ENCODE results near the gene JMJD8. TPM values are rescaled to one million over a fixed set of nuclear protein-coding genes. Genes with fewer than 3 reads are reported as not detected.

JMJD8 gene
- polyA plus RNA-seq, 4 donors = 23.0 to 46.2 (median 31.9) TPM

DNA sequence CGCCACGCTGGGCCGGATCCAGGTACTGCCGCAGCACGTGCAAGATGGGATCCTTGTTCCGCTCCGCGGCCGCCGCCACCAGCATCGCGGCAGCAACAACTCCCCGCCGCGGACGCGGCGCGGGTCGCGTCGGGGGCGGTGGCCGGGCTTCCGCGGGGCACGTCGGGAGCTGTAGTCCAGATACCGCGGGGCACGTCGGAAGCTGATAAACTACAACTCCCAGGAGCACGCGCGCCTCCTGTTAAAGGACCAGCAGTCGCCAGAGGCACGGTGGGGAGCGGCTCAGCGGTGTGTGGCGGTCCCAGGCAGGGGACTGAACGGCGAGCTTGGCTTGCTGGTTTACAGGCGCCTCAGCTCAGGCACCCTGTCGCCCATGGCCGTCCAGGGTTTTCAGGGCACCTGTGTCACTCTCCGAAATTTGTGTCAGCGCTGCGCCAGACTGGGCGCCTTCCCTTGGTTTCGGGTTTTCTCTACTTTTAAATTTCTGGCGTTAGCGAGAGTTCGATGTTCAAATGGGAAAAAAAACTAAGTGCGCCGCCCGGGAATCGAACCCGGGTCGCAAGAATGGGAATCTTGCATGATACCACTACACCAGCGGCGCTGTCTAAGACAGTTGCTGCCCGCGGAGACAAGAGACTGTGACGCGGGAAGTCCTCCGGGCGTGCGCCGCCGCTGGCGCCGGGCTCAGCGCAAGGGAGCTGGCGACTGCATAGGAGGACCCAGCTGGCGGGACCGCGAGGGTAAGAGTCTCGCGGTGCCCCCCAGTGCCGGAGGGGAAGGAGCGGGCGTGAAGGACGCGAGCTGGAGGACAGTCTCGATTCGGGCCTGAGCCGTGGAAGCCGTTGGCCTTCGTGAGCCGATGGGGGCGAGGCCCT, 47.7 kb downstream of the JMJD8 start, which contains the start of gene METTL26:
Gene METTL26 (minus strand): TSS at position 100 of the 875 bp plus-strand sequence. CDS start 15 bp downstream, at position 85.
- H3K4me3 ChIP-seq (ENCODE audit: low read depth in 1 of 3, low read length in 3 of 3) = peak within 1 kb of the TSS; percentile 51 to 74 (median 72)
- no peaks in the 10 kb centered on the region for H3K27me3 ChIP-seq (ENCODE audit: control insufficient read depth in 3 of 3, insufficient read depth in 3 of 3, low read length in 3 of 3)
- H3K9me3 ChIP-seq (ENCODE audit: control insufficient read depth in 2 of 2, insufficient read depth in 1 of 2, low read depth in 1 of 2, low read length in 1 of 2) = no peaks in the 10 kb centered on the region
- FAIRE-seq (no peak), DNase-seq (peak; percentile 96)
- H3K4me1 ChIP-seq (ENCODE audit: control insufficient read depth in 3 of 3, insufficient read depth in 2 of 3, low read depth in 1 of 3, low read length in 2 of 3) = peaks cover 0 to 30% (median 0%) of the 10 kb centered on the region in 3 donors
- WGBS, 3 donors = 0% methylated on average over 76 to 91 of the region's 91 CpGs
- peaks cover 0 to 22% (median 0%) of the 10 kb centered on the region in 3 donors for H3K36me3 ChIP-seq (ENCODE audit: control insufficient read depth in 3 of 3, insufficient read depth in 2 of 3, low read depth in 1 of 3, low read length in 3 of 3)
- H3K27ac ChIP-seq (ENCODE audit: low read depth in 1 of 3, low read length in 2 of 3) = peak within 1 kb of the TSS; percentile 96 to 98 (median 96)

DNA sequence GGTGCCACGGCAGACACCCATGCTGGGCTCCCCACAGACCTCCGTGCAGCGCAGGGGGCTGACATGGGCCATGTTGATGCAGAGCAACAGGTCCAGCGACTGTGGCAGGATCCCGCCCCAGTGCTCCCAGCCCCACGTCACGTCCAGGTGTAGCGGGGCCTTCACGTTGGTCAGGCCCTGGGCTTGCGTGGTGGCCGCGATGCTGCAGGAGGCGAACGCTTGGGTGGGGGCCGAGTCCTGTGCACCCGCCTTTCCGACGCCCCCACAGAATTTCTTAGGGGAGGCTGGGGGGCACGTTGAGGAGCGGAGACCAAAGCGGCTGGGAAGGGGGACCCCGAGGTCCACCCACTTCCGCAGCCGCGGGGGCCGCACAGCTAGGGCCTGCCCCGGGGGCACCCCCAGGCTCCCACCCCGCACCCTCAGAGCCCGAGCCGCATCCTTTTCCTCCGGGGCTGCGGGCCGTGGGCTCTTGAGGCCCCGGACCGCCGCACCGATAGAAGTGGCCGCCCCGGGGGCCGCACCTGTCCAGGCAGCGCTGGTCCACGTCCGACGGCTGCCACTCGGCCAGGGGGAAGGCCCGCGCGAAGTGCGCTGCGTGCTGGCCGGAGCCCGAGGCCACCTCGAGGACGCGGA, 48.4 kb downstream of the JMJD8 start:
- Histone ChIP-seq H3K9me3 (ENCODE audit: control insufficient read depth in 2 of 2, insufficient read depth in 1 of 2, low read depth in 1 of 2, low read length in 1 of 2) (no peaks in the 10 kb centered on the region), H3K27me3 (ENCODE audit: control insufficient read depth in 3 of 3, insufficient read depth in 3 of 3, low read length in 3 of 3) (no peaks in the 10 kb centered on the region), H3K27ac (ENCODE audit: low read depth in 1 of 3, low read length in 2 of 3) (peak overlapping the region; percentile 52 to 98 (median 96)), H3K4me3 (ENCODE audit: low read depth in 1 of 3, low read length in 3 of 3) (peak overlapping the region; percentile 51 to 74 (median 72)), H3K36me3 (ENCODE audit: control insufficient read depth in 3 of 3, insufficient read depth in 2 of 3, low read depth in 1 of 3, low read length in 3 of 3) (peaks cover 0 to 22% (median 0%) of the 10 kb centered on the region in 3 donors), H3K4me1 (ENCODE audit: control insufficient read depth in 3 of 3, insufficient read depth in 2 of 3, low read depth in 1 of 3, low read length in 2 of 3) (peaks cover 0 to 33% (median 3%) of the 10 kb centered on the region in 3 donors)
- FAIRE-seq (no peak), DNase-seq (peak in 1 of 2 donors; percentile 38)
- 2 to 4% (median 2%) methylated on average over 39 to 55 of the region's 55 CpGs for WGBS, 3 donors

DNA sequence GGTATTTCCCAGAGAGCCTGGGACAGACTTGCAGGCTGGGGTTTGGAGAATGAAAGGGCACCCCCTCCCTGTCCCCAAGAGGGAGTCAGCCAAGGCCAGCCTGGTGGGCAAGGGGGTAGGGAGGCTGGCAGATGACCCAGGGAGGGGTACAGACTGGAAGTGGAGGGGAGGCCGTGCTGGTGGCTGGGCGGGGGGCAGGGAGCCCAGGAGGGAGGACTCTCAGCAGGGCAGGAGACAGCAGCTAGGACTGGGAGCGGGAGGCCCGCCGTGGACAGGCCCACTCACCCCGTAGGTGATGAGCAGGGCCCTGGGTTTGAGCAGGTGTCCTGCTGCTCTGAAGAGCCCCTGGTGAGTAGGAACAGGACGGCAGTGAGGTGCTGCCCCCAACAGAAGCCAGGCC, 49.1 kb downstream of the JMJD8 start:
- 84 to 91% (median 89%) methylated on average over 6 to 7 of the region's 7 CpGs for WGBS, 3 donors
- Histone ChIP-seq H3K27me3 (ENCODE audit: control insufficient read depth in 3 of 3, insufficient read depth in 3 of 3, low read length in 3 of 3) (no peaks in the 10 kb centered on the region), H3K9me3 (ENCODE audit: control insufficient read depth in 2 of 2, insufficient read depth in 1 of 2, low read depth in 1 of 2, low read length in 1 of 2) (no peaks in the 10 kb centered on the region), H3K4me3 (ENCODE audit: low read depth in 1 of 3, low read length in 3 of 3) (peak overlapping the region in 1 of 3 donors; percentile 72), H3K27ac (ENCODE audit: low read depth in 1 of 3, low read length in 2 of 3) (no peak overlapping the region), H3K36me3 (ENCODE audit: control insufficient read depth in 3 of 3, insufficient read depth in 2 of 3, low read depth in 1 of 3, low read length in 3 of 3) (peaks cover 0 to 24% (median 0%) of the 10 kb centered on the region in 3 donors), H3K4me1 (ENCODE audit: control insufficient read depth in 3 of 3, insufficient read depth in 2 of 3, low read depth in 1 of 3, low read length in 2 of 3) (peaks cover 0 to 35% (median 3%) of the 10 kb centered on the region in 3 donors)
- DNase-seq = no peak
- FAIRE-seq = no peak

DNA sequence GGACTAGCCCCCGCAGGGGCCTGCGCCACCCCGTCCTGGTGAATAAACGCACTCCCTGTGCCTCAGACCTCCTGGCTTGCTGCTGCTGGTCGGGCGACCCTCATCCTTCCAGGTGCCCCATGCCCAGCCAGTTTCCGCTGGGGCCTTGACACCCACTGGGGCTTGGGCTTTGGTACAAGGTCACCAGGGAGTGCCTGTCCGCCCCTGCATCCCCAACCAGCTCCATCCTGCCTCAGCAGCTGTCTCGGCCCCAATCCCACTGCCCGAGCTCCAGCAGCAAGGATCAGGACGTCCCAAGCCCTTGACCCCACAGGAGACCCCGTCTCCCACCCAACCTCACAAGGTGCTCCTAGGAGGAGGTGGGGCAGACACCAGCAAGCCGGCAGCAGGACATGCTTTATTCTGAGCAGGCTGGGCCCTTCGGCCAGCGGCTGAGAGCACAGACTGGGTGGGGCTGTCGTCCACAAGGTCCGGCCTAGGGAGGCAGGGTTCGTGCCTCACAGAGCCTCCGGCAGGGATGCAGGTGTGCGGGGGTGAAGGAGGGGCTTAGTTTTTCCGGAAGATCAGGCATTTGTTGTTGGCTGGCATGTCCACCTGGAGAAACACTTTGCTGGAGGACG, 50.0 kb downstream of the JMJD8 start:
- no peak for FAIRE-seq
- H3K4me1 ChIP-seq (ENCODE audit: control insufficient read depth in 3 of 3, insufficient read depth in 2 of 3, low read depth in 1 of 3, low read length in 2 of 3) = peaks cover 0 to 42% (median 3%) of the 10 kb centered on the region in 3 donors
- H3K27me3 ChIP-seq (ENCODE audit: control insufficient read depth in 3 of 3, insufficient read depth in 3 of 3, low read length in 3 of 3) = no peaks in the 10 kb centered on the region
- H3K36me3 ChIP-seq (ENCODE audit: control insufficient read depth in 3 of 3, insufficient read depth in 2 of 3, low read depth in 1 of 3, low read length in 3 of 3) = peaks cover 0 to 30% (median 0%) of the 10 kb centered on the region in 3 donors
- WGBS, 3 donors = 86 to 93% (median 89%) methylated on average over 19 to 22 of the region's 22 CpGs
- H3K27ac ChIP-seq (ENCODE audit: low read depth in 1 of 3, low read length in 2 of 3) = no peak overlapping the region
- no peak overlapping the region for H3K4me3 ChIP-seq (ENCODE audit: low read depth in 1 of 3, low read length in 3 of 3)
- DNase-seq = no peak
- no peaks in the 10 kb centered on the region for H3K9me3 ChIP-seq (ENCODE audit: control insufficient read depth in 2 of 2, insufficient read depth in 1 of 2, low read depth in 1 of 2, low read length in 1 of 2)

DNA sequence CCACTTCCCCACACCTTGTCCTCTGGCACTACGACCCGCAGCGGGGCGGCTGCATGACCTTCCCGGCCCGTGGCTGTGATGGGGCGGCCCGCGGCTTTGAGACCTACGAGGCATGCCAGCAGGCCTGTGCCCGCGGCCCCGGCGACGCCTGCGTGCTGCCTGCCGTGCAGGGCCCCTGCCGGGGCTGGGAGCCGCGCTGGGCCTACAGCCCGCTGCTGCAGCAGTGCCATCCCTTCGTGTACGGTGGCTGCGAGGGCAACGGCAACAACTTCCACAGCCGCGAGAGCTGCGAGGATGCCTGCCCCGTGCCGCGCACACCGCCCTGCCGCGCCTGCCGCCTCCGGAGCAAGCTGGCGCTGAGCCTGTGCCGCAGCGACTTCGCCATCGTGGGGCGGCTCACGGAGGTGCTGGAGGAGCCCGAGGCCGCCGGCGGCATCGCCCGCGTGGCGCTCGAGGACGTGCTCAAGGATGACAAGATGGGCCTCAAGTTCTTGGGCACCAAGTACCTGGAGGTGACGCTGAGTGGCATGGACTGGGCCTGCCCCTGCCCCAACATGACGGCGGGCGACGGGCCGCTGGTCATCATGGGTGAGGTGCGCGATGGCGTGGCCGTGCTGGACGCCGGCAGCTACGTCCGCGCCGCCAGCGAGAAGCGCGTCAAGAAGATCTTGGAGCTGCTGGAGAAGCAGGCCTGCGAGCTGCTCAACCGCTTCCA, 50.6 kb downstream of the JMJD8 start:
- no peaks in the 10 kb centered on the region for H3K27me3 ChIP-seq (ENCODE audit: control insufficient read depth in 3 of 3, insufficient read depth in 3 of 3, low read length in 3 of 3)
- no peak for DNase-seq
- H3K4me1 ChIP-seq (ENCODE audit: control insufficient read depth in 3 of 3, insufficient read depth in 2 of 3, low read depth in 1 of 3, low read length in 2 of 3) = peaks cover 0 to 42% (median 3%) of the 10 kb centered on the region in 3 donors
- peaks cover 0 to 36% (median 0%) of the 10 kb centered on the region in 3 donors for H3K36me3 ChIP-seq (ENCODE audit: control insufficient read depth in 3 of 3, insufficient read depth in 2 of 3, low read depth in 1 of 3, low read length in 3 of 3)
- no peak overlapping the region for H3K4me3 ChIP-seq (ENCODE audit: low read depth in 1 of 3, low read length in 3 of 3)
- no peak overlapping the region for H3K27ac ChIP-seq (ENCODE audit: low read depth in 1 of 3, low read length in 2 of 3)
- WGBS, 3 donors = 97% methylated on average over 53 to 74 of the region's 74 CpGs
- H3K9me3 ChIP-seq (ENCODE audit: control insufficient read depth in 2 of 2, insufficient read depth in 1 of 2, low read depth in 1 of 2, low read length in 1 of 2) = no peaks in the 10 kb centered on the region
- FAIRE-seq = no peak

DNA sequence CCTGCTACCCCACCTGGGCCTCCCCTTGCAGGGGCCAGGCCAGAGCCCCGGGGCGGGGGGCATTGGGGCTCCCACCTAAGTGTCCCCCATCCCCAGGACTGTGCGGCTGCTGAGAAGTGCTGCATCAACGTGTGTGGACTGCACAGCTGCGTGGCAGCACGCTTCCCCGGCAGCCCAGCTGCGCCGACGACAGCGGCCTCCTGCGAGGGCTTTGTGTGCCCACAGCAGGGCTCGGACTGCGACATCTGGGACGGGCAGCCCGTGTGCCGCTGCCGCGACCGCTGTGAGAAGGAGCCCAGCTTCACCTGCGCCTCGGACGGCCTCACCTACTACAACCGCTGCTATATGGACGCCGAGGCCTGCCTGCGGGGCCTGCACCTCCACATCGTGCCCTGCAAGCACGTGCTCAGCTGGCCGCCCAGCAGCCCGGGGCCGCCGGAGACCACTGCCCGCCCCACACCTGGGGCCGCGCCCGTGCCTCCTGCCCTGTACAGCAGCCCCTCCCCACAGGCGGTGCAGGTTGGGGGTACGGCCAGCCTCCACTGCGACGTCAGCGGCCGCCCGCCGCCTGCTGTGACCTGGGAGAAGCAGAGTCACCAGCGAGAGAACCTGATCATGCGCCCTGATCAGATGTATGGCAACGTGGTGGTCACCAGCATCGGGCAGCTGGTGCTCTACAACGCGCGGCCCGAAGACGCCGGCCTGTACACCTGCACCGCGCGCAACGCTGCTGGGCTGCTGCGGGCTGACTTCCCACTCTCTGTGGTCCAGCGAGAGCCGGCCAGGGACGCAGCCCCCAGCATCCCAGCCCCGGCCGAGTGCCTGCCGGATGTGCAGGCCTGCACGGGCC, 51.4 kb downstream of the JMJD8 start:
- no peaks in the 10 kb centered on the region for H3K27me3 ChIP-seq (ENCODE audit: control insufficient read depth in 3 of 3, insufficient read depth in 3 of 3, low read length in 3 of 3)
- DNase-seq (no peak), FAIRE-seq (no peak)
- H3K9me3 ChIP-seq (ENCODE audit: control insufficient read depth in 2 of 2, insufficient read depth in 1 of 2, low read depth in 1 of 2, low read length in 1 of 2) = no peaks in the 10 kb centered on the region
- H3K36me3 ChIP-seq (ENCODE audit: control insufficient read depth in 3 of 3, insufficient read depth in 2 of 3, low read depth in 1 of 3, low read length in 3 of 3) = peaks cover 0 to 44% (median 0%) of the 10 kb centered on the region in 3 donors
- H3K4me1 ChIP-seq (ENCODE audit: control insufficient read depth in 3 of 3, insufficient read depth in 2 of 3, low read depth in 1 of 3, low read length in 2 of 3) = peaks cover 0 to 36% (median 3%) of the 10 kb centered on the region in 3 donors
- H3K27ac ChIP-seq (ENCODE audit: low read depth in 1 of 3, low read length in 2 of 3) = no peak overlapping the region
- no peak overlapping the region for H3K4me3 ChIP-seq (ENCODE audit: low read depth in 1 of 3, low read length in 3 of 3)
- WGBS, 3 donors = 93 to 94% (median 94%) methylated on average over 63 to 67 of the region's 67 CpGs

DNA sequence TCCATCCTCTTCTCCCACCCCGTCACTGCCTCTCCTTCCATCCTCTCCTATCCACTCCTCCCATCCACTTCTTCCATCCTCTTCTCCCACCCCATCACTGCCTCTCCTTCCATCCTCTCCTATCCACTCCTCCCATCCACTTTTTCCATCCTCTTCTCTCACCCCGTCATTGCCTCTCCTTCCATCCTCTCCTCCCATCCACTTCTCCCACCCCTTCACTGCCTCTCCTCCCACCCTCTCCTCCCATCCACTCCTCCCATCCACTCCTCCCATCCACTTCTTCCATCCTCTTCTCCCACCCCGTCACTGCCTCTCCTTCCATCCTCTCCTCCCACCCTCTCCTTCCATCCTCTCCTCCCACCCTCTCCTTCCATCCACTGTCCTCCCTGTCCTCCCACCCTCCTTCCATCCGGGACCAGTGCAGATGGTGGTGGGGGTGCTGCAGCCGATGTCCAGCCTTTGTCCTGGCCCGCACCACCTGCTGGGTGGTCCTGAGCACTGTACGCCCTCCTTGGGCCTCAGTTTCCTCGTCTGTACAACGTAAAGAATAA, 52.3 kb downstream of the JMJD8 start:
- Histone ChIP-seq H3K27ac (ENCODE audit: low read depth in 1 of 3, low read length in 2 of 3) (no peak overlapping the region), H3K4me3 (ENCODE audit: low read depth in 1 of 3, low read length in 3 of 3) (no peak overlapping the region), H3K9me3 (ENCODE audit: control insufficient read depth in 2 of 2, insufficient read depth in 1 of 2, low read depth in 1 of 2, low read length in 1 of 2) (no peaks in the 10 kb centered on the region), H3K27me3 (ENCODE audit: control insufficient read depth in 3 of 3, insufficient read depth in 3 of 3, low read length in 3 of 3) (no peaks in the 10 kb centered on the region), H3K4me1 (ENCODE audit: control insufficient read depth in 3 of 3, insufficient read depth in 2 of 3, low read depth in 1 of 3, low read length in 2 of 3) (peaks cover 0 to 30% (median 3%) of the 10 kb centered on the region in 3 donors), H3K36me3 (ENCODE audit: control insufficient read depth in 3 of 3, insufficient read depth in 2 of 3, low read depth in 1 of 3, low read length in 3 of 3) (peaks cover 0 to 52% (median 3%) of the 10 kb centered on the region in 3 donors)
- DNase-seq (no peak), FAIRE-seq (no peak)
- 45 to 57% (median 49%) methylated on average over 9 of the region's 9 CpGs for WGBS, 3 donors
